Gastrocnemius medialis (tissue), 4 donors: ENCODE results near the gene HIVEP1. TPM values are rescaled to one million over a fixed set of nuclear protein-coding genes. Genes with fewer than 3 reads are reported as not detected.

Experiments used
- ATAC-seq, 2 donors: fragments of 150-250 bp; one replicate each; pipeline ENCODE4 v1.9.1; 2016
- DNase-seq, 2 donors: peaks; one replicate each; pipeline ENCODE4 v3.0.0-alpha.2; 2019
- H3K27ac ChIP-seq, 4 donors: fragments of 200-600 bp; sonication (generic); 1 replicate in 1 of 4; 2 replicates in 3 of 4; pipeline ENCODE4 v1.5.1; 2016 to 2018; ENCODE audit warnings: mild to moderate bottlenecking in 2 of 4, moderate library complexity in 1 of 4
- H3K27me3 ChIP-seq, 3 donors: fragments of 200-600 bp; sonication (generic) in 2 of 3; 1 replicate in 1 of 3; 2 replicates in 2 of 3; pipeline versions ENCODE4 v1.5.1 to v1.6.0; 2016 to 2019; ENCODE audit warnings: mild to moderate bottlenecking in 1 of 3, moderate library complexity in 1 of 3
- H3K36me3 ChIP-seq, 2 donors: fragments of 200-600 bp; sonication (generic) in 1 of 2; one replicate each; pipeline ENCODE4 v1.5.1; 2017 to 2018
- H3K4me1 ChIP-seq, 2 donors: fragments of 200-600 bp; sonication (generic) in 1 of 2; one replicate each; pipeline ENCODE4 v1.5.1; 2016 to 2017; ENCODE audit warnings: mild to moderate bottlenecking in 2 of 2
- H3K4me3 ChIP-seq, 4 donors: fragments of 200-600 bp; sonication (generic) in 3 of 4; 1 replicate in 1 of 4; 2 replicates in 3 of 4; pipeline ENCODE4 v1.5.1; 2016 to 2019; ENCODE audit warnings: mild to moderate bottlenecking in 2 of 4
- H3K9me3 ChIP-seq, 3 donors: fragments of 200-600 bp; sonication (generic) in 2 of 3; 1 replicate in 1 of 3; 2 replicates in 2 of 3; pipeline ENCODE4 v1.5.1; 2016 to 2019
- CTCF ChIP-seq, 5 experiments: fragments of 450-650 bp in 3 of 5; fragments of 200-600 bp in 2 of 5; sonication (generic) in 2 of 5; IDR thresholded peaks in 4 of 5; conservative IDR thresholded peaks in 1 of 5; 1 replicate in 4 of 5; 2 replicates in 1 of 5; pipeline ENCODE4 v1.5.1; 2016 to 2019; ENCODE audit warnings: antibody characterized with exemption in 5 of 5, mild to moderate bottlenecking in 3 of 5, moderate library complexity in 3 of 5
- POLR2A ChIP-seq, 2 donors: fragments of 450-650 bp; IDR thresholded peaks; one replicate each; pipeline ENCODE4 v1.6.1; 2017; ENCODE audit warnings: antibody characterized with exemption in 2 of 2, mild to moderate bottlenecking in 2 of 2, moderate library complexity in 2 of 2
- in situ Hi-C, 4 donors: fragments of 200-750 bp; cut with MboI; loops; one replicate each; pipeline versions ENCODE4 v1.15.0 to v1.8.0; 2017; ENCODE audit warnings: low sequenced_read_pairs in 4 of 4
- intact Hi-C: fragments of 100-400 bp; cut with DNase I; formaldehyde crosslinking; loops from one replicate; pipeline ENCODE4 v1.15.1; 2023; ENCODE audit warnings: low total_unique reads
- total RNA-seq, 4 donors: library from RNA; depleted of rRNA; stranded (reverse); fragments of >200 nt; gene quantifications; one replicate each; pipeline versions ENCODE4 v1.1.0 to v1.2.3, GENCODE V29; 2016

Gene HIVEP1
- total RNA-seq, 4 donors from 2014 or later = 8.3 to 13.5 (median 10.5) TPM

- no peaks in the 10 kb centered on the region for H3K9me3 ChIP-seq
- DNase-seq (no peak), ATAC-seq (no peak)
- no peaks in the 10 kb centered on the region for H3K4me1 ChIP-seq
- H3K27ac ChIP-seq = no peak overlapping the region
- H3K36me3 ChIP-seq = peaks cover 0 to 21% of the 10 kb centered on the region in 2 donors
- H3K4me3 ChIP-seq = no peak overlapping the region
- TF ChIP-seq POLR2A (IDR thresholded peaks at IDR 0.05) (no peak), CTCF (IDR thresholded peaks at IDR 0.05 in 4 of 5, conservative IDR thresholded peaks at IDR 0.05 in 1 of 5) (no peak)
- intact Hi-C loops = no loop called here
- in situ Hi-C loops = no loop called here
- no peaks in the 10 kb centered on the region for H3K27me3 ChIP-seq
Observed at GRCh38 chr6:12118607-12119006, 106.5 kb downstream of the HIVEP1 start.

- DNase-seq (no peak), ATAC-seq (no peak)
- in situ Hi-C loops (no loop called here), intact Hi-C loops (no loop called here)
- H3K36me3 ChIP-seq = peaks cover 0 to 21% of the 10 kb centered on the region in 2 donors
- H3K27ac ChIP-seq = no peak overlapping the region
- no peaks in the 10 kb centered on the region for H3K4me1 ChIP-seq
- no peaks in the 10 kb centered on the region for H3K9me3 ChIP-seq
- no peaks in the 10 kb centered on the region for H3K27me3 ChIP-seq
- TF ChIP-seq CTCF (IDR thresholded peaks at IDR 0.05 in 4 of 5, conservative IDR thresholded peaks at IDR 0.05 in 1 of 5) = no peak
- no peak for TF ChIP-seq POLR2A (IDR thresholded peaks at IDR 0.05)
- H3K4me3 ChIP-seq = no peak overlapping the region
Observed at GRCh38 chr6:12119085-12119588, 107.0 kb downstream of the HIVEP1 start.

GRCh38 chr6:12125396-12125795 lies 113.3 kb downstream of the HIVEP1 start:
- Histone ChIP-seq H3K27ac (no peak overlapping the region), H3K4me1 (no peaks in the 10 kb centered on the region), H3K27me3 (no peaks in the 10 kb centered on the region), H3K4me3 (no peak overlapping the region), H3K9me3 (no peaks in the 10 kb centered on the region), H3K36me3 (peaks cover 0 to 15% of the 10 kb centered on the region in 2 donors)
- TF ChIP-seq CTCF (IDR thresholded peaks at IDR 0.05 in 4 of 5, conservative IDR thresholded peaks at IDR 0.05 in 1 of 5) = no peak
- no peak for TF ChIP-seq POLR2A (IDR thresholded peaks at IDR 0.05)
- intact Hi-C loops = no loop called here
- ATAC-seq (no peak), DNase-seq (no peak)
- in situ Hi-C loops = no loop called here

- H3K27me3 ChIP-seq = no peaks in the 10 kb centered on the region
- TF ChIP-seq CTCF (IDR thresholded peaks at IDR 0.05 in 4 of 5, conservative IDR thresholded peaks at IDR 0.05 in 1 of 5) = no peak
- TF ChIP-seq POLR2A (IDR thresholded peaks at IDR 0.05) = no peak
- H3K4me3 ChIP-seq = no peak overlapping the region
- H3K36me3 ChIP-seq = peaks cover 0 to 8% of the 10 kb centered on the region in 2 donors
- ATAC-seq = no peak
- H3K9me3 ChIP-seq = no peaks in the 10 kb centered on the region
- in situ Hi-C loops (no loop called here), intact Hi-C loops (no loop called here)
- no peaks in the 10 kb centered on the region for H3K4me1 ChIP-seq
- H3K27ac ChIP-seq = no peak overlapping the region
- no peak for DNase-seq
Observed at GRCh38 chr6:12126051-12126450, 113.9 kb downstream of the HIVEP1 start.

- DNase-seq (no peak), ATAC-seq (no peak)
- H3K4me1 ChIP-seq = peaks cover 4 to 8% of the 10 kb centered on the region in 2 donors
- H3K27me3 ChIP-seq = no peaks in the 10 kb centered on the region
- H3K4me3 ChIP-seq = no peak overlapping the region
- intact Hi-C loops = no loop called here
- in situ Hi-C loops = no loop called here
- no peaks in the 10 kb centered on the region for H3K9me3 ChIP-seq
- no peaks in the 10 kb centered on the region for H3K36me3 ChIP-seq
- no peak overlapping the region for H3K27ac ChIP-seq
- TF ChIP-seq POLR2A (IDR thresholded peaks at IDR 0.05) = no peak
- TF ChIP-seq CTCF (IDR thresholded peaks at IDR 0.05 in 4 of 5, conservative IDR thresholded peaks at IDR 0.05 in 1 of 5) = no peak
Observed at GRCh38 chr6:12129523-12129922, 117.4 kb downstream of the HIVEP1 start.
